Fibroblast of the aortic adventitia (primary cell): ENCODE results near the gene CDC14B. TPM values are rescaled to one million over a fixed set of nuclear protein-coding genes. Genes with fewer than 3 reads are reported as not detected.

ENCODE experiments used
- DNase-seq: peaks from one replicate; pipeline ENCODE4 v3.0.0-alpha.2; 2010; ENCODE audit warnings: low read depth
- H3K4me3 ChIP-seq: 2 replicates; pipeline ENCODE4 v1.5.1; 2011; ENCODE audit warnings: low read depth, mild to moderate bottlenecking, control low read depth, low read length, moderate library complexity
- total RNA-seq: library from RNA; depleted of rRNA; stranded (reverse); fragments of >200 nt; gene quantifications from 2 replicates; pipeline ENCODE4 v1.2.3, GENCODE V29; 2012; ENCODE audit warnings: low replicate concordance
- TF ChIP-seq, protein P1 (sequence below): IDR thresholded peaks from 2 replicates; pipeline ENCODE4 v1.5.1; 2011; ENCODE audit warnings: mild to moderate bottlenecking, low read length, control low read depth, inconsistent platforms; ENCODE audit not compliant: insufficient read depth

The CDC14B gene
- total RNA-seq, 1 donor = 31.5 TPM

DNA sequence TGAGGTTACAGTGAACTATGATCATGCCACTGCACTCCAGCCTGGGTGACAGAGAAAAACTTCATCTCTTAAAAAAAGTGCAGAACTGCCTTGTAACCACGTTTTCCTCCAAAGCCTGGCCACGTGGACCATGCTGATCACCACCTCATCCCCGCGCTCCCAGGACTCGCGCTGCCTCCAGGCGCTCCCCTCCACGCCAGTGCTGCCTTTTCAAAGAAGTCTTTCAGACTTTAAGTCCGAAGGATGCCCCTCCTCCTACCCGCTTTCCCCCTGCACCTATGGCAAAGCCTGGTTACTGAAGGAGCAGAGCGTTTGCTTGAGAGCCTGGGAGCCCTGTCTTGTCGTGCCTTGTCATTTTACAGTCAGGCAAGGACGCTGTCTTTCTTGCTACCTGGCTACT, 125.9 kb downstream of the CDC14B start:
- no peak overlapping the region for H3K4me3 ChIP-seq
- no peak for DNase-seq
- TF ChIP-seq, protein P1, sequence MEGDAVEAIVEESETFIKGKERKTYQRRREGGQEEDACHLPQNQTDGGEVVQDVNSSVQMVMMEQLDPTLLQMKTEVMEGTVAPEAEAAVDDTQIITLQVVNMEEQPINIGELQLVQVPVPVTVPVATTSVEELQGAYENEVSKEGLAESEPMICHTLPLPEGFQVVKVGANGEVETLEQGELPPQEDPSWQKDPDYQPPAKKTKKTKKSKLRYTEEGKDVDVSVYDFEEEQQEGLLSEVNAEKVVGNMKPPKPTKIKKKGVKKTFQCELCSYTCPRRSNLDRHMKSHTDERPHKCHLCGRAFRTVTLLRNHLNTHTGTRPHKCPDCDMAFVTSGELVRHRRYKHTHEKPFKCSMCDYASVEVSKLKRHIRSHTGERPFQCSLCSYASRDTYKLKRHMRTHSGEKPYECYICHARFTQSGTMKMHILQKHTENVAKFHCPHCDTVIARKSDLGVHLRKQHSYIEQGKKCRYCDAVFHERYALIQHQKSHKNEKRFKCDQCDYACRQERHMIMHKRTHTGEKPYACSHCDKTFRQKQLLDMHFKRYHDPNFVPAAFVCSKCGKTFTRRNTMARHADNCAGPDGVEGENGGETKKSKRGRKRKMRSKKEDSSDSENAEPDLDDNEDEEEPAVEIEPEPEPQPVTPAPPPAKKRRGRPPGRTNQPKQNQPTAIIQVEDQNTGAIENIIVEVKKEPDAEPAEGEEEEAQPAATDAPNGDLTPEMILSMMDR = no peak

DNA sequence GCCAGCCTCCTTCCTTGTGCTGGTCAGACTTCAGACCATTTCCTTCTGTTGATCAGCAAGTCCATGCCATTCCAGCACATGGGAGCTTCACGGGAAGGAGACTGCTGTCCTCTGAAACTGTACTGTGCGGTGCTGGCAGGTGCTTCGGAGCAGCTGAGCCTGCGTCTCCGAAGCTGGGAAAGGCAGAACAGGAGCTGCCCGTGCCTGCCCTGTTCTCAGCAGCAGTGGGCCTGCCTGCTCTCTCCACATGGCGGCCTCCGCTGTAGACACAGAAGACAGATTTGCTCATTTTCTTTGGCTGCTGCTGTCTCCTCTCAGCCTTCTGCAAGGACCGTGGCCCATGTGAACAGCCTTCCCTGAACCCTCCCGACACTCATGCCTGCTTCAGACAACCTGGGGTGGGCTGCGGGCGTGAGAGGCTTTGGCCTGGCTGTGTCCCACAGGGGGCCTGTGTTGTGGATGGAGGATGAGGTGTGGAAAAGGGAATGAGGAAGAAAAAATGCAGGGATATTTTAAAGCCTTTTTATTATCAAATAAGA, 126.6 kb downstream of the CDC14B start:
- TF ChIP-seq, protein P1 = no peak
- no peak overlapping the region for H3K4me3 ChIP-seq
- no peak for DNase-seq

DNA sequence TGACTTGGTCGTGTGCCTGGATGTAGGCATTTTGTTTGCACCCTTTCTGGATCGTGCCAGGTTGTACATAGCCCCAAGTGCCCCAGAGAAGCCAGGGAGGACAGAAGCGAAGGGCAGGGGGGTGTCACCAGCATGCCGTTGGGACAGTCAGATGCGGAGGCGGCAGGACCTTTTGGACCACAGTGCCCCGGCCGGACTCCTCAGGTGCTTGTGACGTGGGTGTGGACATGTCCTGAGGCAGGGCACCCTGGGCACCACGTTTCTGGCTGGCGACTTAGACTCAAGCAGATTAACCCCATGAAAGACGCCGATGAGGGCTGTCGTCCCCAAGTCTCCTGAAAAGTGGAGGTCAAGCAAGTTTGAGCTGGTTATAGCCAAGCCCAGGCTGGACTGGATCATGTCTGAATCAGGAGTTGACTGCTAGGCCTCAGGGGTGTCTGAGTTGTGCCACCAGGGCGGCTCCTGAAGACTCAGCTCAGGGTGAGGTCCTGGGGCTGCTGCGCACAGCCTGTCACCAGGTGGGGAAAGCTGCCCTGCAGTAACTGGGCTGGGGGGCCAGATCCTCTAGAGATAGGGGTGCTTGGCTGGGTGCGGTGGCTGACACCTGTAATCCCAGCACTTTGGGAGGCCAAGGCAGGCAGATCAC, 127.6 kb downstream of the CDC14B start:
- no peak for DNase-seq
- TF ChIP-seq, protein P1 = no peak

DNA sequence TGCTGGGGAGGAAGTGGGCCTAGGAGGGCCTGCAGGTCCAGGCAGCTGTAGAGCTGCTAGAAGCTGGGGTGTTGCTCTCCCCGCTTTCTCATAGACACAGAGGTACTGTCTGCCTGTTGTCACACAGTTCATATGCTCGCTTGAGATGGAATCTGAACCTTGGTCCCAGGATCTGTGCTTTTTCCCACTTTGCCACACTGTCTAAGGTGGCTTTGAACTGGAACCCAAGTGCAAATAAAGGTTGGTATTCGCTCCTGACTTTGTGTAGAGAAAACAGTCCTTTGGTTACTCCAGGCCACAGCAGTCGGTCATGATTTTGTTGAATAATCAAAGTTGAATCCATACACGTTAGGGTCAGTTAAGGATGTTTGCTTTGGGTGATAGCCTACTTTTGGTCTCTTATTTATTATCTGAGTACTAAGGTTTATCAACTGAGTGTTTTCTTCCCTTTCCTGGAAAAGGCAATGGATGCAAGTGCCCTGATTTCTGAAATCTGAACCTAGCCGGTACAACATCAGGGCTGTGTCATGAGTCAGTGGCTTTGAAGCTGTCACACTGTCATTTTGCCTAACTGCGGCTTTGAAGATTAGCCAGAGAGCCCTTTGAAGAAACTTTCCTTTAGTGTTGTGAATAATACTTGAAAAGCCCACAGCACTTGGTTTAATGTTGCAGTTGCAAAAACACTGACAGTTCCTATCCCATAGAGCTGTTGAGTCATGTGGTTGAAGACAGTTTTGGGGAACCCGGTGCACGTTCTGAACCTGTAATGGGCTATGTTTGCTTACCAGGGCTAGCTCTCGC, 128.4 kb downstream of the CDC14B start:
- H3K4me3 ChIP-seq = no peak overlapping the region
- TF ChIP-seq, protein P1 = no peak
- peak; percentile 90 for DNase-seq

More for the DNA sequence above, 127.6 kb downstream of the CDC14B start:
- H3K4me3 ChIP-seq = no peak overlapping the region

- no peak overlapping the region for H3K4me3 ChIP-seq
- TF ChIP-seq, protein P1 = no peak
- no peak for DNase-seq
Observed at GRCh38 chr9:96490534-96491078, 129.0 kb downstream of the CDC14B start.

DNA sequence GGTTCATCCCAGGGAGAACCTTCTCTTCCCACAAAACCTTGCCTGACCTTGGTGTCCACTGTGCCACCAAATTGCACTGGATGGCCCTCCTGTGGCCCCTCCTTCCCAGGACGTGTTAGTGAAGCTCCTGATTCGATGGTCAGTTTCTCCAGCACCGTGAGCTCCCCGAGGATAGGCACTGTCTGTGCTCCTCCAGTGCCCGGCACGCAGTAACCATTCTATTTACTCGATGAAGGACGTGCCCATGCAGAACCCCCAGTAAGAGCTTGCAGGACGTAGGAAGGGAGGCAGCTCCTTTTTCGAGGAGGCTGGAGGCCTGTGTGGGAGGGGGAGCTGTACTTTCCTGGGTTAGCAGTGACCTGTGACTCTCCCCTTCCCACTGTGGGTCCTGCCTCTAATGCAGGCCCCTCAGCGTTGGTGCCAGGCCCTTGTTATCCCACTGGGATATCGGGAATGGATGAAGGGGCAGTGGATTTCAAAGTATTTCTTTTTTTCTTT, 130.1 kb downstream of the CDC14B start:
- TF ChIP-seq, protein P1 = no peak
- DNase-seq = no peak
- no peak overlapping the region for H3K4me3 ChIP-seq
